Endothelial cell (in vitro differentiated cells): ENCODE data around the gene MCAT. TPM values are rescaled to one million over a fixed set of nuclear protein-coding genes. Genes with fewer than 3 reads are reported as not detected.
A peak's percentile ranks its signal among the peaks of the same experiment; 100 is the strongest.

ENCODE experiments used
- DNase-seq: peaks from one replicate; pipeline ENCODE4 v3.0.0; 2021; ENCODE audit warnings: low spot score
- H3K27ac Mint-ChIP-seq: one replicate; pipeline ENCODE4 v1.8.0; 2021; ENCODE audit warnings: mixed read lengths, inconsistent platforms; ENCODE audit not compliant: unreplicated experiment
- H3K27me3 Mint-ChIP-seq: one replicate; pipeline ENCODE4 v1.8.0; 2021; ENCODE audit warnings: mild to moderate bottlenecking, moderate library complexity, mixed read lengths, inconsistent platforms; ENCODE audit not compliant: unreplicated experiment
- H3K36me3 Mint-ChIP-seq: one replicate; pipeline ENCODE4 v1.8.0; 2021; ENCODE audit warnings: mild to moderate bottlenecking, low read depth, mixed read lengths, inconsistent platforms; ENCODE audit not compliant: unreplicated experiment
- H3K4me1 Mint-ChIP-seq: one replicate; pipeline ENCODE4 v1.8.0; 2021; ENCODE audit warnings: mild to moderate bottlenecking, mixed read lengths, inconsistent platforms; ENCODE audit not compliant: unreplicated experiment
- H3K4me3 Mint-ChIP-seq: one replicate; pipeline ENCODE4 v1.8.0; 2021; ENCODE audit warnings: mild to moderate bottlenecking, mixed read lengths, inconsistent platforms; ENCODE audit not compliant: unreplicated experiment
- H3K9me3 Mint-ChIP-seq: one replicate; pipeline ENCODE4 v1.8.0; 2021; ENCODE audit warnings: mixed read lengths, inconsistent platforms; ENCODE audit not compliant: unreplicated experiment
- CTCF ChIP-seq: fragments of 200-600 bp; sonication (generic); IDR thresholded peaks from one replicate; pipeline ENCODE4 v1.5.0; 2021; ENCODE audit warnings: antibody characterized with exemption; ENCODE audit not compliant: unreplicated experiment
- total RNA-seq: library from RNA; stranded (reverse); fragmentation: NEBNext Ultra II Directional; extraction: Animal tissue kit (Norgen Biotek cat#: 25700); gene quantifications from one replicate; pipeline ENCODE4 v1.2.1, GENCODE V29; 2021; ENCODE audit not compliant: unreplicated experiment

MCAT gene
- total RNA-seq, 1 donor from 2014 or later: 10.3 TPM

DNA sequence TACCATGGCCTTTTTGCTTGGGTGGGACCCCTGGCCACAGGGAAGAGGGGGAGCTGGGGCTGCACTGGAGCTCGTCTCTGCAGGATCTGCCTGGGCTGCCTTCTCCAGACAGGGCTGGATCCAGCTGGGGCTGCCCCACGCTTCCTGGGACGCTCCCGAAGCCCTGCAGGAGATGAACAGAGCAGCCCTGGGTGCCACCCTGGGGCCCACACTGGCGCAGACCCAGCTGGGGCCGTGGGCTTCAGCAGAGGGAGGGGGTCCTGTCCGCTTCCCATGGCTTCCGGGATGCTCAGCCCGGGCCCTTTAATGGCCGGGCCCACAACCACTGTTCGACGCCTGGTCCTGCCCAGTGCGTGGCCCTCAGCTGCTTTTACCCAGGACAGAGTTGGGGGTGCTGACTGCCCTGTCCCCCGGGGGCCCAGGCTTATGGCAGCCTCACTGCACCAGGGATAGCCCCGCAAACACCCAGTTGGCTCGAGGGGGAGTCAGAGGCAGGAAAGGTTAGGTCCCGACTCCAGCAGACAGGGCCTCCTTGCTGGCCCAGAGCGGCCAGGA, 20.1 kb upstream of the MCAT start:
- no peak overlapping the region for H3K27ac Mint-ChIP-seq
- TF ChIP-seq CTCF: no peak
- H3K9me3 Mint-ChIP-seq: no peaks in the 10 kb centered on the region
- no peak for DNase-seq
- peaks cover 6% of the 10 kb centered on the region for H3K27me3 Mint-ChIP-seq
- H3K4me1 Mint-ChIP-seq: peaks cover 16% of the 10 kb centered on the region
- no peak overlapping the region for H3K4me3 Mint-ChIP-seq
- H3K36me3 Mint-ChIP-seq: no peaks in the 10 kb centered on the region

DNA sequence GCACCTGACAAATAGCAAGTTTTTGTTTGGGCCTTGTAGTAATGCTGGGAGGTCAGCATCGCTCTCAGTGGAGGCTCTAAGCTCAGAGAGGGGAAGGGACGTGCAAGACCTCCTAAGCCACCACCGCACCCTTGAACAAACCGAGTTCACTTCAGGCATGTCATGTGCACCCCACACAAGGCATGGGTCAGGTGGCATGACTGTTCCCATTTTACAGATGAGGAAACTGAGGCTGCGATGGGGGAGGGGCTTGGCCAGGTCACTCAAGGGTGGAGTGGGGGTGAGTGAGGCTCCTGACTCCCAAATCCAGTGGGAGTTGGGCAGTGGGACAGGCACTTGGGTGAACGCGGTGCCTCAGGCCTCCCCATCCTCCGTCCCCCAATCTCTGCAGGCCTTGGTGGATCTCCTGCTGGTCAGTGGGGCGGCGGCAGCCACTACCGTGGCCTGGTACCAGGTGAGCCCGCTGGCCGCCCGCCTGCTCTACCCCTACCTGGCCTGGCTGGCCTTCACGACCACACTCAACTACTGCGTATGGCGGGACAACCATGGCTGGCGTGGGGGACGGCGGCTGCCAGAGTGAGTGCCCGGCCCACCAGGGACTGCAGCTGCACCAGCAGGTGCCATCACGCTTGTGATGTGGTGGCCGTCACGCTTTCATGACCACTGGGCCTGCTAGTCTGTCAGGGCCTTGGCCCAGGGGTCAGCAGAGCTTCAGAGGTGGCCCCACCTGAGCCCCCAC, 19.4 kb upstream of the MCAT start:
- H3K4me3 Mint-ChIP-seq: no peak overlapping the region
- no peak for DNase-seq
- H3K27ac Mint-ChIP-seq: no peak overlapping the region
- no peak for TF ChIP-seq CTCF
- H3K36me3 Mint-ChIP-seq: no peaks in the 10 kb centered on the region
- H3K4me1 Mint-ChIP-seq: peaks cover 16% of the 10 kb centered on the region
- H3K27me3 Mint-ChIP-seq: peaks cover 4% of the 10 kb centered on the region
- no peaks in the 10 kb centered on the region for H3K9me3 Mint-ChIP-seq

- Mint-ChIP-seq H3K27ac (no peak overlapping the region), H3K36me3 (no peaks in the 10 kb centered on the region), H3K4me1 (peaks cover 16% of the 10 kb centered on the region), H3K27me3 (peaks cover 4% of the 10 kb centered on the region), H3K9me3 (no peaks in the 10 kb centered on the region), H3K4me3 (peak overlapping the region; percentile 13)
- DNase-seq: no peak
- no peak for TF ChIP-seq CTCF
Measured at GRCh38 chr22:43160497-43161126, 17.4 kb upstream of the MCAT start.

DNA sequence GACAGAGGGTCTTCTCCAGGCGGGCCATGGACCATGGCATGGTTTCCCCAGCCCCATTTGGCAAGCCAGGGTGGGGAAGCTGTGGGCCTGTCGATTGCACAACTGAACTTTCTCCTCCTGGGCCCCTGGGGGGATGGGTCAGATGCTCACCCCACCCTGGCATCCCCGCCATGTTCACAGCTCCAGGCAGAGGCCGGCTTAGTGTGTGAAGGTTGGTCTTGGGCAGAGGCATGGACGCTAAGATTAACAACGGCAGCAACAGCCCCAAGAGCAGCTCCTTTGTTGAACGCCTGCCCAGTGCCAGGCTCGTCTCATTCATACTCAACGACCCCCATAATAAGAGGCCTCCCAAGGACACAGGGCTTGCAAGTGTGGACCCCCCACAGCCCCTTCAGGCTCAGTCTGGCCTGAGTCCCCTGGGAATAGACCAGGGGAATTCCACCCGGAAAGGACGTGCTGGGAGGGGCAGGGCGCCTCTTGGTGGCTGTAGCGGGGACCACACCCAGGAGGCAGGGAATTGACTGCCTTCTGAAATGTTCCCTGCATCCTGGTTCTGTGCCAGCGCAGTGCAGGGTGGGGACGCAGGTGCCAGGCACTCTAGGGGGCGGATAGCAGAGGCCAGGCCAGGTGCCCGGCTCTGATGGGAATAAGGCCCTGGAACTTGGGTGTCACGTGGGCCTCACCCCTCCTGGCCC, 16.4 kb upstream of the MCAT start:
- Mint-ChIP-seq H3K27ac (no peak overlapping the region), H3K36me3 (no peaks in the 10 kb centered on the region)
- peak; percentile 44 for DNase-seq

More for the DNA sequence above, 16.4 kb upstream of the MCAT start:
- Mint-ChIP-seq H3K4me3 (no peak overlapping the region), H3K9me3 (no peaks in the 10 kb centered on the region), H3K27me3 (peaks cover 4% of the 10 kb centered on the region), H3K4me1 (peaks cover 9% of the 10 kb centered on the region)
- TF ChIP-seq CTCF: peak; percentile 48
